Measurements from ENCODE around the gene MED9.

MED9 gene

DNA sequence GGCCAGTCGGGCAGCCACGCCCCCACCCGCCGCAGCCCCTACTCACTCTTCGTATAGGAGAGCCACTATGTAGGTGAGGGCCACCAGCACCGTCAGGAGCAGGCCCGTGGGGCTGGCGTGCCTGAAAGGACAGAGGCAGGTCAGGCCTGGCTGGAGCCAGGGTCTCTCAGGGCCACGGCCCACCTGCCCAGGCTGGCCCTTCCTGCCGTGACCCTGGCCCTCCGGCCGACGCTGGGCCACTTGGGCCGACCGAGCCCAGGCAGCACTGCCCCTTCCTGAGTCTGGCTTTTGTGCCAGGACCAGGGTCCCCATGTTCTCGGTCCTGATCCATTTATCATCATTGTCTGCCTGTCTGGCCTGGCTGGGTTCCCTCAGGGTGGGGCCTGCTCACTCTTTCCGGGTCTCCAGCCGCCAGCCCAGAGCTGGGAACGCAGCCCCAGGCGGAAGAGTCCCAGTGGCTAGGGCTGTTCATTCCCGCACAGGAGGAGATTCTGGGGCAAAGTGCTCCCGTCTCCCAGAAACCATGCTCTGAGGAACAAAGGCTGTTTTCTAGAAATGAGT is 29.5 kb downstream of the MED9 start:
- no peak for DNase-seq

DNA sequence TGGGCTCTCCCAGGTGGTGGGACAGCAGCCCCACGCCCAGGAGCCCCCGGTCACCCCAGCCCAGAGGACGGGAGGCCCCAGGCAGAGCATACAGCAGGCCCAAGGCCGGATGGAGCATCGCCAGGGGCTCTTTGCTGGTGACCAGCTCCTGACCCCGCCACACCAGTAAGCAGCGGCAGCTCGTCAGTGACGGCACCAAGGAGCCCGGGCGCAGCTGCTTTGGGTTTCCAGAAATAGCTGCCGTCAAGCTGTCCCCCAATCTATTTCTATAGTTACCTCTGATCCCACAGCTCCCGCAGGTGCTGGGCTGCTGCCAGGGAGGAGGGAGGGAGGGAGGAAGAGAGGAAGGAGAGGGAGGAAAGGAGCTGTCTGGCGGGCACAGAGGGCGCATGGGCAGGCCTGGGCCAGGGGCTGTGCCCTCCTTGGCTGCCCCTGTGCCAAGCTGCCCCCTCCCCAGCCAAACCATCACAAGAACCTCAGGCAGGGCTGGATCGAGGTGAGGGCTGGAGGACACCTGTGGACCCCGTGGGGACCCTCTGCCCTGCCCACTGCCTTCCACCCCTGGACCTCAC is 30.2 kb downstream of the MED9 start:
- DNase-seq, result peak; percentile 19

GRCh38 chr17:17507465-17508011 is 30.7 kb downstream of the MED9 start:
- DNase-seq, result no peak

DNA sequence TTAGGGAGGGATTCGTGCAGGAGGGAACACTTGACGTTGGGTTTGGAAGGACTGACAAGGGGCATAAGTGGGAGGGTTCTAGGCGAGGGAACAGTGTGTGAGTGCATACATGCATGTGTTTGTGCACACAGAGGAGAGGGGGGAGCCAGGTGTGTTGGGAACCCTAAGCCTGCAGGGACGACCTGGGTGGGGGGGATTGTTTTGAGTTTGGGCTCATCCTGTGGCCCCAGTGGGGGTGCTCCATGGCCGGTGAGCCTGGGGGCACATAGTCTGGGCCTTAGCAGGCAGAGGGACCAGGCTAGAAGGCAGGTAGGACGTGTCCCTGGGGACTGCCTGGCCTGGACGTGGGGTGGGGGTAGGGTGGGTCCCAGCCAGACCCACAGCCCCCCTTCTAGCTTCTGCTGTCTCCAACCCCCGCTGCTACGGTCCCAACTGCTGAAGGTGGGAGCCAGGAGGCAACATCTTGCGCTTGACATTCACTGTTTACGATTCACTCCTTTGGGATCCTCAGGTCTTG is 31.3 kb downstream of the MED9 start:
- no peak for DNase-seq

- no peak for DNase-seq
Measured at GRCh38 chr17:17508646-17509591, 32.1 kb downstream of the MED9 start.

GRCh38 chr17:17509601-17510425 is 33.0 kb downstream of the MED9 start:
- DNase-seq, result no peak

DNA sequence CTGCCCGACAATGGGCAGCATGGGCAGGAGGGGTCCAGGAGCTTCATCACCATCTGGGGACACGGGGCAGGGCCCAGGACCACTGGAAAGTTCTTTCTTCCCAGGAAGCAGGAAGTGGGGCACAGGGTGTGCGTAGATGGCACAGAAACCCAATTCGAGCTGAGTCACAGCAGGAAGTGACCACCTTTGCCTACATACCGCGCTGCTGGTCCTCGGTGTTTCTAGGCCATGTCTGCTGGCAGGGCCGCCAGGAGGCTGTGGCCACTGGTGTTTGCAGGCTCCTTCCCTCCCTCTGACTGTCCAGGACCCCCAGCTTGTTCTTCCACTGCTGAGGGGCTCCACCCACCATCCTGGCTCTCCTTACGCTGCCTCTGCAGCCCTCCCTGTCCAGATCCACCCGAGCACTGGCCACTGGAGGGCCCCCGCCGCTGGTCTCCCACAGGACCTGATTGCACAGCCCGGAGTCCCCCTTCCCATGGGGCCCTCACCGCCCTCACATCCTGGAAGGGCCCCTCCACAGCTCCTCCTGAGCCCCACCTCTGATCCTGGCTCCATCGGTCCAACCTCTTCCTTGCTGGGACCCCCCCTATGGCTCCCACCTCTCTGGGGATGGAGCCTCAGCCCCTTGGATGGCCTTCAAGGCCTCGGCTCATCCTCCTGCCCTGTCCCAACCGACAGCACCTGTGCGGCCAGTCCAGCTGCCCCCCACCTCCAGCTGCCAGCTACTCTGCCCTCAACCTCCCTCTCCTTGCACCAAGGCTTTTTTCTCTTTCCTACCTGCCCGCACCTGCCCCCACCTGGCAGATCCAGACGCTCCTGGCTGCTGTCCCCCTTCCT is 33.9 kb downstream of the MED9 start:
- no peak for DNase-seq

- no peak for DNase-seq
Measured at GRCh38 chr17:17511293-17511741, 34.5 kb downstream of the MED9 start.

DNA sequence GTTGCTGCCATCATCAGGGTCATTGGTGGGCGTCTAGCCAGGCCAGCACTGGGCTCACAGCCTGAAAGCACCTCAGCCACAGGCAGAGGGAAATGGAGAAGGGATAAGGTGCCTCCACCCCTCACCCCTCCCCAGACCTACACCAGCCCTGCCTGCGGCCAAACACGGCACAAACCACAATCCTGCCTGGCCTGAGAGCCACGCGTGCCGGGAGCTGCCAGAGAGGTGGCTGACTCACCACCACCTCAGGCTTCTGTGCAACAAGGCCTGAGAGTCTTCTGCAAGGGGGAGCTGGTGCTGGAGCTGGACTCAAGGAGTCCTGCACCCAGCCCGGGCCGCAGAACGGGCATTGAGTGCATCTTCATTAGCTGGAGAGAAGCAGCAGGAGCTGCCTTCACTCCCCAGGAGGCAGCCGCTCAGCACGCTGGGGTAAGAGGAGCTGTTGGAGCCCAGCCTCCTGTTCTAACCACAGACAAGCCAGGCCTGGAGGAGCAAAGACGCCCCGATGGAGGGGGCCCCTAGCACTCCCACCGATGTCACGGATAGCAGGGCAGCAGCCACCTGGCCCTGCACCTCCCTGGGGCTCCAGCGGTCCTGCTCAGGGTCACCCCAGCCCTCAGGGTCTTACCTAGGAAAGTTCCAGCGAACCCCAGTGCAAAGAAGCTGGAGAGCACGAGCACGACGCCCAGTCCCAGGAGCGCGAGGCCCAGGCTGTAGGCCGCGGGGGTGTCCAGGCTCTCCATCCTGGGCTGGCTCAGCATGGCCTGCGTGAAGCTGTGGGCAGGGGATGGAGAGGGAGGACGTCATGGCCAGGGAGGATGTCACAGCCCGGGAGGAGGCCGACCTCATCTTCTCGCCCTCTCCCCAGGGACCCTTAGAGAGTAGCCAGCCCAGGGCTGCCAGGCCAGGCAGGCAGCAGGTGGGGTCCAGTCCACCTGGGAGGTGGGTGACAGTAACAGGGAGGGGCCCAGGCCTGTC is 35.4 kb downstream of the MED9 start:
- no peak for DNase-seq

DNA sequence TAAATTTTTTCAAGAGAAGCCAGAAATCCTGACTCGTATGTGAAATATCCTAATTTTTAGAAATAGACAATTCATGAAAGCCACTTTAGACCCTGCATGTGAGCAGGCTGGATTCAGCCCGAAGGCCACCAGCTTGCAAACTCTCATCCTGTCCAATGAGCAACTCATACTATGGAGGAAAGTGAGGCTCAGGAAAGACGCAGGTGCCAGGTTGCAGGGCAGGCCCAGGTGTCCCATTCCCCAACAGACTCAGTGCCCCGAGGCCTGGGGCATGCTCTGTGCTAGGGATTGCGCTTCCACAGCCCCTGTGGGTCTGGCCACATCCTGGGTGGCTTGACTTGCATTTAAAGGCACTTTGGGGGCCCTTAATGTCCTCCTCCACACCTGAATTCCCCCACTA is 36.1 kb downstream of the MED9 start:
- no peak for DNase-seq

GRCh38 chr17:17513626-17514025 is 36.8 kb downstream of the MED9 start:
- no peak for DNase-seq

GRCh38 chr17:17514361-17514992 is 37.7 kb downstream of the MED9 start:
- no peak for DNase-seq

- no peak for DNase-seq
Measured at GRCh38 chr17:17514993-17515933, 38.5 kb downstream of the MED9 start.

DNA sequence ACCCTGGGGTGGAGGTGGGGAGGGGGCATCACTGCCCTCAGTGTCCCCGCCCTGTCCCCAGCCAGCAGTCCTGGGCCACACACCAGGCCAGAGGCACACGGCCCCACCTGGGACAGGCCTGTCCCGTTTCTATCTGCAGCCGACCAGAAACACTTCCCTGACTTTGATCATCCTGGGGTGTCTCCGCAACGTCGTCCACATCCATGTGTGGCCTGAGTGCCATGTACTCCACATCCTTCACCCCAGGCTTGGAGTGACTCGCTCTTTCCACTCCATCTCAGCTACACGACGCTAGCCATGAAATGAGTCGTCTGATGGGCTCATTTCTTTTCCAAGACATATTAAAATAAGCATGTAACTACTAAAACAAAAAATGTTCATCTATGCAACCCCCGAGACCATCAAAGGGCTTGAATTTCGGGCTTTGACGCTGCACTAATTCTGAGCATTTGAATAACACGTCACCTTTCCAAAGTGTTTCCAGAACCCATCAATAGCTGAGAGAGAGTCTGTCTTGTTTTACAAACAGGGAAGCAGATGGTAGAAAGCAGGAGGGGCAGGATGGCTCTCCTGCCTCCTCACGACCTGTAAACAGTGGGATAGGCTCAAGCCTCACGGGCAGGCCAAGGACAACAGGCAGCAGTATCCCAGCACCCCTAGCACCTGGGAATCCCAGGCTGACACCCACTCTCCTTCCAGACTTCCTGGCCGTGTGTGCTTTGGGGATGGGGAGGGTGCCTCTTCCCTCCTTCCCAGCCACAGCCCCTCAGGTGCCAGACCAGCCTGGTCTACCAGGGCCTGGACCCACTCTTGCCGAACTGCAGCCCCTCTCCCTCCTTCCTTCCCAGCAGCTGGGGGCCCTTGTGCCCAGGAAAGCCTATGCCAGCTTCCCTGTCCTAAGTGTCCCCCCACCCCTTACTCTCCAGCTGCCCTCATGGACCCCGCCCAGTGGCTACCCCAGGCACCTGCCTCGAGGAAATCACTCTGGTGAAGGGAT is 39.4 kb downstream of the MED9 start:
- no peak for DNase-seq

GRCh38 chr17:17516941-17517720 is 40.3 kb downstream of the MED9 start:
- no peak for DNase-seq

- no peak for DNase-seq
Measured at GRCh38 chr17:17518014-17518413, 41.2 kb downstream of the MED9 start.

GRCh38 chr17:17518951-17519350 is 42.2 kb downstream of the MED9 start:
- no peak for DNase-seq

Measured in NCI-H1417 treated with DMSO at 0.1 percent for 48 hours (cell line).